ENCODE data around the gene SERAC1.

SERAC1 gene

DNA sequence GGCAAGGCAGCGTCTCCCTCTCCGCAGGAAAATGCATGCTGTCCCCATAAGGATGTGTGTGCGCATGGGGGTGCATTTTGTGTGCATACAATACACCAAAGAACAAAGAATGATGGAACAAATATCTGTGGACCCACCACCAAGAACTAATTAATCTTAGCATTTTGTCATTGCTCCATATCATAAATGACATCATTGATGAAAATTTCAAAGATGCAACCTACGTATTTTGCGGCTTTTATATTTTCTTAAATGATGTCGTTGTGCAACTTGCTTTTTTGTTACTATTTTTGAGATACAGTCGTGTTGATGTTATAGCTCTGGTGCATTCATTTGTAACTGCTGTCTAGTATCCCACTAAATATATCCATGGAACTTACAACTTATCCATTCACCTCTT, 89.7 kb downstream of the SERAC1 start:
- no peak for DNase-seq (ENCODE audit: low read depth)
- TF ChIP-seq CTCF (IDR thresholded peaks at IDR 0.05; ENCODE audit: control insufficient read depth, extremely low read depth, insufficient read depth): no peak
- no peak overlapping the region for H3K4me3 ChIP-seq (ENCODE audit: low read depth, low read length)

GRCh38 chr6:158077676-158078075, 90.4 kb downstream of the SERAC1 start:
- no peak overlapping the region for H3K4me3 ChIP-seq (ENCODE audit: low read depth, low read length)
- no peak for TF ChIP-seq CTCF (IDR thresholded peaks at IDR 0.05; ENCODE audit: control insufficient read depth, extremely low read depth, insufficient read depth)
- no peak for DNase-seq (ENCODE audit: low read depth)

GRCh38 chr6:158076548-158076947, 91.5 kb downstream of the SERAC1 start:
- DNase-seq (ENCODE audit: low read depth): no peak
- TF ChIP-seq CTCF (IDR thresholded peaks at IDR 0.05; ENCODE audit: control insufficient read depth, extremely low read depth, insufficient read depth): no peak
- no peak overlapping the region for H3K4me3 ChIP-seq (ENCODE audit: low read depth, low read length)

DNA sequence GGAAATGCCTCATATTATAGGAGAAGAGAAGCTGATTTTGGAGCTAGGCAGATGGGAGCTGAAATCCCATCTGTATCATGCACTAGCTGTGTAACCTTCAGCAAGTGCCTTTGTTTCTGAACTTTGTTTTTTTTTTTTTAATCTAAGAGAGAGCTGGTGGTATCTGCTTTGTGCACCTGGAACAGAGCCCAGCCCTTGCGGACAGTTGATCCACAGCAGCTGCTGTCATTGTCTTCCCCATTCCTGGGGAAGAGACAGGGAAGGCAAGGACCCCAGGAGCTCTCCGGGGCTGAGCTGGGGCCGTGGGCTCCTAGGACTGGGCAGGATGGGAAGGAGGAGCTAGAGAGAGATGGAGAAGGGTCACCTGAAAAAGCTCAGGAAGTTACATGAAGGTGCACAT, 94.3 kb downstream of the SERAC1 start:
- no peak for DNase-seq (ENCODE audit: low read depth)
- no peak overlapping the region for H3K4me3 ChIP-seq (ENCODE audit: low read depth, low read length)
- TF ChIP-seq CTCF (IDR thresholded peaks at IDR 0.05; ENCODE audit: control insufficient read depth, extremely low read depth, insufficient read depth): no peak

- peak; percentile 50 for TF ChIP-seq CTCF (IDR thresholded peaks at IDR 0.05; ENCODE audit: control insufficient read depth, extremely low read depth, insufficient read depth)
- H3K4me3 ChIP-seq (ENCODE audit: low read depth, low read length): no peak overlapping the region
- DNase-seq (ENCODE audit: low read depth): no peak
These were observed 95.9 kb downstream of the SERAC1 start for GRCh38 chr6:158072083-158072721.

DNA sequence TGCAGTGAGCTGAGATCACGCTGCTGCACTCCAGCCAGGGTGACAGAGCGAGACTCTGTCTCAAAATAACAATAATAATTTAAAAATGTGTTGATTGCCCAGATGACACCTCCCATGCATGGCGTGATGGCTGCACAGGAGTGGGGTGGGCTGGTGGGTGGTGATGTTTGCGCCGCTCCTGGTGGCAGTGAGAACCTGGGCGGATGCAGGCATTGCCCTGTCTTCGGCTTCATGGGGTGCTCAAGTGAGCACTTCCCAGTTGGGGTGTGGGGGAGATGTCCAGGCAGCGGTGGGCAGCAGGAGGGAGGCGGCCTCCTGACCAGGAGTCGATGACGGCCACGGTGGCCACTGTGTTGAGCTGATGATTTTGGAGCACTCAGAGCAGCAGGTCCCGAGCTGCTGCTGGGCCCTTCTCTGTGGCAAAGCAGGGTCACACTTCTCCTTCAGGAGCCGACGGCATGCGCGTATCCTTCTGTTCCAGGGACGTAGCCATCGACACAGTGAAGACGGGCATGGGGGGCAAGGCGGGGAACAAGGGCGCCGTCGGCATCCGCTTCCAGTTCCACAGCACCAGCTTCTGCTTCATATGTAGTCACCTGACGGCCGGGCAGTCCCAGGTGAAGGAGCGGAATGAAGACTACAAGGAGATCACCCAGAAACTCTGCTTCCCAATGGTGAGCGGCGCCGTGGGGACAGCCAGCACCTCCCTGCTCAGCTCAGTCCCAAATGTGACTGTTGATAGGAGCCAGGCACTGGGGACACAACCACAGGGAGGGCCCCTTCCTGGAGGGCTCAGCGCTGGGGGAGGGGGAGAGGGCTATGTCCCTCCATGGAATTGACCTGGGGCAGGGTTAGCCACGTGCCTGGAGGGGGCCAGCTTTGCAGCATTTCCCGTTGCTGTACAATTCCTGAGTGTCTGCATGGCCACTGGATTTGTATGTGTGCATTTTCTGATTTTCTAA, 96.7 kb downstream of the SERAC1 start:
- TF ChIP-seq CTCF (IDR thresholded peaks at IDR 0.05; ENCODE audit: control insufficient read depth, extremely low read depth, insufficient read depth): no peak
- H3K4me3 ChIP-seq (ENCODE audit: low read depth, low read length): no peak overlapping the region
- DNase-seq (ENCODE audit: low read depth): no peak
